ENCODE results near the gene RASSF5. TPM values are rescaled to one million over a fixed set of nuclear protein-coding genes. Genes with fewer than 3 reads are reported as not detected.

Gene RASSF5
- total and polyA plus RNA-seq, 2 experiments from 2014 or later: 0.48 to 4.4 TPM

DNA sequence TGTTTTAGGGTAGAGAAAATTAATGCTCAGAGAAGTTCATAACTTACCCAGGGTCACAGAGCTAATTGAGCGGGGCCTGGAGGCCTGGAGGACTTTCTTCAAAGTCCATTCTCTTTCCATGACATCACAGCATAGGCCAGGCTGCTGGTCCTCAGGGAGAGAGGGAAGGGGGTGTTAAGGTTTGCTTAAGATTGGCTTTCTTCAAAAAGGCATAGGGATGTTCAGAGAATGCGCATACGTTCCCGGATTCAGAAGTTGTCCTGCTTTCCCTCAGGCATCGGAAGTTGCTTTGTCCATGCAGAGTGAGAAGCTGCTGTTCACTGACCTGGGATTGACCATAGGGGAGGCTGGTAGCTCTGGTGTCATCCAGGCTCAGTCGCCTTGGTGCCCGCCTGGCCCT lies 25.0 kb downstream of the RASSF5 start:
- Histone ChIP-seq H3K4me2 (no peak overlapping the region), H3F3A (replicated peaks; ENCODE audit: low read depth) (no peaks in the 10 kb centered on the region), H4K20me1 (replicated peaks; ENCODE audit: insufficient read depth) (no peaks in the 10 kb centered on the region), H3K4me1 (ENCODE audit: insufficient read depth) (peaks cover 3% of the 10 kb centered on the region; the same call in 1 of the 2 replicates), H3K4me3 (no peak overlapping the region), H3K36me3 (ENCODE audit: insufficient read depth) (no peaks in the 10 kb centered on the region), H3K9me2 (ENCODE audit: insufficient read depth) (no peaks in the 10 kb centered on the region), H3K27ac (ENCODE audit: low read depth) (no peak overlapping the region), H3K79me2 (replicated peaks; ENCODE audit: insufficient read depth) (no peaks in the 10 kb centered on the region), H3K27me3 (ENCODE audit: insufficient read depth) (no peaks in the 10 kb centered on the region), H2AFZ (no peak overlapping the region)
- Mint-ChIP-seq H3K9me3 (no peaks in the 10 kb centered on the region), H3K36me3 (ENCODE audit: low read depth) (no peaks in the 10 kb centered on the region), H3K4me3 (no peak overlapping the region), H3K27ac (no peak overlapping the region), H3K4me1 (peaks cover 7% of the 10 kb centered on the region; the same call in 2 of the 3 replicates), H3K27me3 (ENCODE audit: insufficient read depth, low read depth, poor library complexity) (peaks cover 7% of the 10 kb centered on the region)
- TF ChIP-seq, protein P1, sequence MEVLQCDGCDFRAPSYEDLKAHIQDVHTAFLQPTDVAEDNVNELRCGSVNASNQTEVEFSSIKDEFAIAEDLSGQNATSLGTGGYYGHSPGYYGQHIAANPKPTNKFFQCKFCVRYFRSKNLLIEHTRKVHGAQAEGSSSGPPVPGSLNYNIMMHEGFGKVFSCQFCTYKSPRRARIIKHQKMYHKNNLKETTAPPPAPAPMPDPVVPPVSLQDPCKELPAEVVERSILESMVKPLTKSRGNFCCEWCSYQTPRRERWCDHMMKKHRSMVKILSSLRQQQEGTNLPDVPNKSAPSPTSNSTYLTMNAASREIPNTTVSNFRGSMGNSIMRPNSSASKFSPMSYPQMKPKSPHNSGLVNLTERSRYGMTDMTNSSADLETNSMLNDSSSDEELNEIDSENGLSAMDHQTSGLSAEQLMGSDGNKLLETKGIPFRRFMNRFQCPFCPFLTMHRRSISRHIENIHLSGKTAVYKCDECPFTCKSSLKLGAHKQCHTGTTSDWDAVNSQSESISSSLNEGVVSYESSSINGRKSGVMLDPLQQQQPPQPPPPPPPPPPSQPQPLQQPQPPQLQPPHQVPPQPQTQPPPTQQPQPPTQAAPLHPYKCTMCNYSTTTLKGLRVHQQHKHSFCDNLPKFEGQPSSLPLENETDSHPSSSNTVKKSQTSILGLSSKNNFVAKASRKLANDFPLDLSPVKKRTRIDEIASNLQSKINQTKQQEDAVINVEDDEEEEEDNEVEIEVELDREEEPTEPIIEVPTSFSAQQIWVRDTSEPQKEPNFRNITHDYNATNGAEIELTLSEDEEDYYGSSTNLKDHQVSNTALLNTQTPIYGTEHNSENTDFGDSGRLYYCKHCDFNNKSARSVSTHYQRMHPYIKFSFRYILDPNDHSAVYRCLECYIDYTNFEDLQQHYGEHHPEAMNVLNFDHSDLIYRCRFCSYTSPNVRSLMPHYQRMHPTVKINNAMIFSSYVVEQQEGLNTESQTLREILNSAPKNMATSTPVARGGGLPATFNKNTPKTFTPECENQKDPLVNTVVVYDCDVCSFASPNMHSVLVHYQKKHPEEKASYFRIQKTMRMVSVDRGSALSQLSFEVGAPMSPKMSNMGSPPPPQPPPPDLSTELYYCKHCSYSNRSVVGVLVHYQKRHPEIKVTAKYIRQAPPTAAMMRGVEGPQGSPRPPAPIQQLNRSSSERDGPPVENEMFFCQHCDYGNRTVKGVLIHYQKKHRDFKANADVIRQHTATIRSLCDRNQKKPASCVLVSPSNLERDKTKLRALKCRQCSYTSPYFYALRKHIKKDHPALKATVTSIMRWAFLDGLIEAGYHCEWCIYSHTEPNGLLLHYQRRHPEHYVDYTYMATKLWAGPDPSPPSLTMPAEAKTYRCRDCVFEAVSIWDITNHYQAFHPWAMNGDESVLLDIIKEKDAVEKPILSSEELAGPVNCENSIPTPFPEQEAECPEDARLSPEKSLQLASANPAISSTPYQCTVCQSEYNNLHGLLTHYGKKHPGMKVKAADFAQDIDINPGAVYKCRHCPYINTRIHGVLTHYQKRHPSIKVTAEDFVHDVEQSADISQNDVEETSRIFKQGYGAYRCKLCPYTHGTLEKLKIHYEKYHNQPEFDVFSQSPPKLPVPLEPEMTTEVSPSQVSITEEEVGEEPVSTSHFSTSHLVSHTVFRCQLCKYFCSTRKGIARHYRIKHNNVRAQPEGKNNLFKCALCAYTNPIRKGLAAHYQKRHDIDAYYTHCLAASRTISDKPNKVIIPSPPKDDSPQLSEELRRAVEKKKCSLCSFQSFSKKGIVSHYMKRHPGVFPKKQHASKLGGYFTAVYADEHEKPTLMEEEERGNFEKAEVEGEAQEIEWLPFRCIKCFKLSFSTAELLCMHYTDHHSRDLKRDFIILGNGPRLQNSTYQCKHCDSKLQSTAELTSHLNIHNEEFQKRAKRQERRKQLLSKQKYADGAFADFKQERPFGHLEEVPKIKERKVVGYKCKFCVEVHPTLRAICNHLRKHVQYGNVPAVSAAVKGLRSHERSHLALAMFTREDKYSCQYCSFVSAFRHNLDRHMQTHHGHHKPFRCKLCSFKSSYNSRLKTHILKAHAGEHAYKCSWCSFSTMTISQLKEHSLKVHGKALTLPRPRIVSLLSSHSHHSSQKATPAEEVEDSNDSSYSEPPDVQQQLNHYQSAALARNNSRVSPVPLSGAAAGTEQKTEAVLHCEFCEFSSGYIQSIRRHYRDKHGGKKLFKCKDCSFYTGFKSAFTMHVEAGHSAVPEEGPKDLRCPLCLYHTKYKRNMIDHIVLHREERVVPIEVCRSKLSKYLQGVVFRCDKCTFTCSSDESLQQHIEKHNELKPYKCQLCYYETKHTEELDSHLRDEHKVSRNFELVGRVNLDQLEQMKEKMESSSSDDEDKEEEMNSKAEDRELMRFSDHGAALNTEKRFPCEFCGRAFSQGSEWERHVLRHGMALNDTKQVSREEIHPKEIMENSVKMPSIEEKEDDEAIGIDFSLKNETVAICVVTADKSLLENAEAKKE (CRISPR knock-in tag; IDR thresholded peaks at IDR 0.05): no peak
- ATAC-seq (no peak), DNase-seq (ENCODE audit: low spot score) (no peak)

DNA sequence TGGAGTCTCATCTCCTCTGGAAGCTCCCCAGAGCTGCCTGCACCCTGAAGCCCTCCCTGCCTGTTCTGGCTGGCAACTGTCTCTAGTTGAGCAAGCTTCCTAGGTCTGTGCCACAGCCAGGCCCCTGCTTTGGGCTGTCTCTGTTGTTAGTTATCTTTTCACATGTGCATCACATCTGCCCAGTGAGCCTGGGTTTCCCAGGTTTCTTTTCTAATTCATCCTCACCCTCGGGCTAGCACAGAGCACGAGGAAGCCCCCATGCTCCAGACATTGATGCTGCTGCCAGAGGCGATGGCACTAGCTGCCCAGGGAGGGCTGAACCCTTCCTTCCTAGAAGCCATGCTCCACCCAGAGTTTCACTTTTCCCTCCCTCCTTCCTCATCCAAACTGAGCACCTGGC lies 27.2 kb downstream of the RASSF5 start:
- Histone ChIP-seq H3K27ac (ENCODE audit: low read depth) (no peak overlapping the region), H3K4me2 (no peak overlapping the region), H3K4me1 (ENCODE audit: insufficient read depth) (peaks cover 3% of the 10 kb centered on the region; the same call in 1 of the 2 replicates), H3K9me2 (ENCODE audit: insufficient read depth) (no peaks in the 10 kb centered on the region), H3K79me2 (replicated peaks; ENCODE audit: insufficient read depth) (no peaks in the 10 kb centered on the region), H3K36me3 (ENCODE audit: insufficient read depth) (no peaks in the 10 kb centered on the region), H3K27me3 (ENCODE audit: insufficient read depth) (no peaks in the 10 kb centered on the region), H3F3A (replicated peaks; ENCODE audit: low read depth) (no peaks in the 10 kb centered on the region), H3K4me3 (no peak overlapping the region), H2AFZ (no peak overlapping the region), H4K20me1 (replicated peaks; ENCODE audit: insufficient read depth) (no peaks in the 10 kb centered on the region)
- Mint-ChIP-seq H3K27ac (no peak overlapping the region), H3K27me3 (ENCODE audit: insufficient read depth, low read depth, poor library complexity) (peaks cover 4% of the 10 kb centered on the region), H3K4me1 (peaks cover 7% of the 10 kb centered on the region; the same call in 2 of the 3 replicates), H3K4me3 (no peak overlapping the region), H3K36me3 (ENCODE audit: low read depth) (no peaks in the 10 kb centered on the region), H3K9me3 (no peaks in the 10 kb centered on the region)
- DNase-seq (ENCODE audit: low spot score) (no peak), ATAC-seq (no peak)
- TF ChIP-seq, protein P2, sequence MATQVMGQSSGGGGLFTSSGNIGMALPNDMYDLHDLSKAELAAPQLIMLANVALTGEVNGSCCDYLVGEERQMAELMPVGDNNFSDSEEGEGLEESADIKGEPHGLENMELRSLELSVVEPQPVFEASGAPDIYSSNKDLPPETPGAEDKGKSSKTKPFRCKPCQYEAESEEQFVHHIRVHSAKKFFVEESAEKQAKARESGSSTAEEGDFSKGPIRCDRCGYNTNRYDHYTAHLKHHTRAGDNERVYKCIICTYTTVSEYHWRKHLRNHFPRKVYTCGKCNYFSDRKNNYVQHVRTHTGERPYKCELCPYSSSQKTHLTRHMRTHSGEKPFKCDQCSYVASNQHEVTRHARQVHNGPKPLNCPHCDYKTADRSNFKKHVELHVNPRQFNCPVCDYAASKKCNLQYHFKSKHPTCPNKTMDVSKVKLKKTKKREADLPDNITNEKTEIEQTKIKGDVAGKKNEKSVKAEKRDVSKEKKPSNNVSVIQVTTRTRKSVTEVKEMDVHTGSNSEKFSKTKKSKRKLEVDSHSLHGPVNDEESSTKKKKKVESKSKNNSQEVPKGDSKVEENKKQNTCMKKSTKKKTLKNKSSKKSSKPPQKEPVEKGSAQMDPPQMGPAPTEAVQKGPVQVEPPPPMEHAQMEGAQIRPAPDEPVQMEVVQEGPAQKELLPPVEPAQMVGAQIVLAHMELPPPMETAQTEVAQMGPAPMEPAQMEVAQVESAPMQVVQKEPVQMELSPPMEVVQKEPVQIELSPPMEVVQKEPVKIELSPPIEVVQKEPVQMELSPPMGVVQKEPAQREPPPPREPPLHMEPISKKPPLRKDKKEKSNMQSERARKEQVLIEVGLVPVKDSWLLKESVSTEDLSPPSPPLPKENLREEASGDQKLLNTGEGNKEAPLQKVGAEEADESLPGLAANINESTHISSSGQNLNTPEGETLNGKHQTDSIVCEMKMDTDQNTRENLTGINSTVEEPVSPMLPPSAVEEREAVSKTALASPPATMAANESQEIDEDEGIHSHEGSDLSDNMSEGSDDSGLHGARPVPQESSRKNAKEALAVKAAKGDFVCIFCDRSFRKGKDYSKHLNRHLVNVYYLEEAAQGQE (IDR thresholded peaks at IDR 0.05; ENCODE audit: unreplicated experiment): no peak
- TF ChIP-seq, protein P3, sequence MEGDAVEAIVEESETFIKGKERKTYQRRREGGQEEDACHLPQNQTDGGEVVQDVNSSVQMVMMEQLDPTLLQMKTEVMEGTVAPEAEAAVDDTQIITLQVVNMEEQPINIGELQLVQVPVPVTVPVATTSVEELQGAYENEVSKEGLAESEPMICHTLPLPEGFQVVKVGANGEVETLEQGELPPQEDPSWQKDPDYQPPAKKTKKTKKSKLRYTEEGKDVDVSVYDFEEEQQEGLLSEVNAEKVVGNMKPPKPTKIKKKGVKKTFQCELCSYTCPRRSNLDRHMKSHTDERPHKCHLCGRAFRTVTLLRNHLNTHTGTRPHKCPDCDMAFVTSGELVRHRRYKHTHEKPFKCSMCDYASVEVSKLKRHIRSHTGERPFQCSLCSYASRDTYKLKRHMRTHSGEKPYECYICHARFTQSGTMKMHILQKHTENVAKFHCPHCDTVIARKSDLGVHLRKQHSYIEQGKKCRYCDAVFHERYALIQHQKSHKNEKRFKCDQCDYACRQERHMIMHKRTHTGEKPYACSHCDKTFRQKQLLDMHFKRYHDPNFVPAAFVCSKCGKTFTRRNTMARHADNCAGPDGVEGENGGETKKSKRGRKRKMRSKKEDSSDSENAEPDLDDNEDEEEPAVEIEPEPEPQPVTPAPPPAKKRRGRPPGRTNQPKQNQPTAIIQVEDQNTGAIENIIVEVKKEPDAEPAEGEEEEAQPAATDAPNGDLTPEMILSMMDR (conservative IDR thresholded peaks at IDR 0.05; ENCODE audit: low read depth in 2 of 2): no peak
- no peak for TF ChIP-seq POLR2AphosphoS5 (IDR thresholded peaks at IDR 0.05; ENCODE audit: low read depth)
- no peak for TF ChIP-seq NANOG (IDR thresholded peaks at IDR 0.05; ENCODE audit: borderline replicate concordance)
- no peak for TF ChIP-seq ZNF114 (CRISPR knock-in tag; IDR thresholded peaks at IDR 0.05)
